ENCODE measurements around the gene ARHGEF10L. TPM values are rescaled to one million over a fixed set of nuclear protein-coding genes. Genes with fewer than 3 reads are reported as not detected.
A peak's percentile ranks its signal among the peaks of the same experiment; 100 is the strongest.

ARHGEF10L gene
- total RNA-seq, 4 donors from 2014 or later = 65.0 to 136 (median 94.1) TPM

DNA sequence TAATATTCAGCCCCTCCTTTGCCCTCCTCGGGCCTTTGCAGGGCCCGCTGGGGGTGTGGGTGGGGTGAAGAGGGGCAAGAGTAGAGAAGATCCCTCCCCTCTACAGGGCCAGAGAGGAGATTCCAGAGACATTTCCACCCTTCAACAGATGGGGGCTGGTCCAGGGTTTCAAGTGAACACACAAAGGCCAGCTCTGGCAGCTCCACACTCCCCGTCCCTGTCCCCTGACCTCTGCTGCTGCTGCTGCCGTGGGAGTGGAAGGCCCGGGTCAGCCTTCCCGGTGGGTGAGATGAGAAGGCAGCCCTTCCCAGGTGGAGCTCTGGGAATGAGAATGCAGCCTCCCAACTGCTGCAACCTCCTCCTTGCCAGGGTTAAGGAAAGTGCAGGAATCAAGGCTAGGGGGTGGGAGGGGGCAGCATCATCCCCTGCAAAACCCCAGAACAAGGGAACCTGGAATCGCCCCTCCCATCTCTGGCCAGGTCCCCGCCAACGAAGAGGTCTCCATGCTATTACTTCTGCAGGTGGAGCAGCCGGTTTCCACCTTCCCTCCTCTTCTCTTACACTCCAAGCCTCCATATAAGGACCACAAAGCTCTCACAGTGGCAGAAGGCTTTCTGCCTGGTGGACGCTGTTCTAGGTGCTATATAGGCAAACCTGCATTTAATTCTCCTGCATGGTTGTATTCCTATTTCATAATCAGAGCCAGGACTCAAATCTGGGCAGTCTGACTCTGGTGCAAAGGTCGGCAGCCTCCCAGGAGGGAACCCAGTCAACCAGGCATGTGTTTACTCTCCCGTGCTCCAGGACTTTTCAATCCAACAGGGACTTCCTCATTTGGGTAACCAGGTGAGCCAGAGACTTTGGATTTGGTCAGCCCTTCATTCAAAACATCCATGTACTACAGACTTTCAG, 22.9 kb upstream of the ARHGEF10L start:
- Histone ChIP-seq H3K9me3 (no peaks in the 10 kb centered on the region), H3K27me3 (no peaks in the 10 kb centered on the region), H3K27ac (no peak overlapping the region), H3K4me3 (no peak overlapping the region), H3K4me1 (peaks cover 10% of the 10 kb centered on the region), H3K36me3 (no peaks in the 10 kb centered on the region)
- DNase-seq (ENCODE audit: low spot score in 2 of 2) = no peak
- 62% methylated on average over 13 of the region's 13 CpGs for WGBS
- TF ChIP-seq POLR2A (IDR thresholded peaks at IDR 0.05) (no peak), EP300 (IDR thresholded peaks at IDR 0.05) (no peak), POLR2AphosphoS5 (IDR thresholded peaks at IDR 0.05) (no peak)
- TF ChIP-seq, protein P1, sequence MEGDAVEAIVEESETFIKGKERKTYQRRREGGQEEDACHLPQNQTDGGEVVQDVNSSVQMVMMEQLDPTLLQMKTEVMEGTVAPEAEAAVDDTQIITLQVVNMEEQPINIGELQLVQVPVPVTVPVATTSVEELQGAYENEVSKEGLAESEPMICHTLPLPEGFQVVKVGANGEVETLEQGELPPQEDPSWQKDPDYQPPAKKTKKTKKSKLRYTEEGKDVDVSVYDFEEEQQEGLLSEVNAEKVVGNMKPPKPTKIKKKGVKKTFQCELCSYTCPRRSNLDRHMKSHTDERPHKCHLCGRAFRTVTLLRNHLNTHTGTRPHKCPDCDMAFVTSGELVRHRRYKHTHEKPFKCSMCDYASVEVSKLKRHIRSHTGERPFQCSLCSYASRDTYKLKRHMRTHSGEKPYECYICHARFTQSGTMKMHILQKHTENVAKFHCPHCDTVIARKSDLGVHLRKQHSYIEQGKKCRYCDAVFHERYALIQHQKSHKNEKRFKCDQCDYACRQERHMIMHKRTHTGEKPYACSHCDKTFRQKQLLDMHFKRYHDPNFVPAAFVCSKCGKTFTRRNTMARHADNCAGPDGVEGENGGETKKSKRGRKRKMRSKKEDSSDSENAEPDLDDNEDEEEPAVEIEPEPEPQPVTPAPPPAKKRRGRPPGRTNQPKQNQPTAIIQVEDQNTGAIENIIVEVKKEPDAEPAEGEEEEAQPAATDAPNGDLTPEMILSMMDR (IDR thresholded peaks at IDR 0.05) = no peak

- TF ChIP-seq EP300 (IDR thresholded peaks at IDR 0.05) = no peak
- peak in 2 of 3 donors; percentile 8 to 46 for TF ChIP-seq POLR2AphosphoS5 (IDR thresholded peaks at IDR 0.05)
- peak overlapping the region; percentile 81 for H3K27ac ChIP-seq
- H3K27me3 ChIP-seq = no peaks in the 10 kb centered on the region
- no peaks in the 10 kb centered on the region for H3K9me3 ChIP-seq
- no peak for DNase-seq (ENCODE audit: low spot score in 2 of 2)
- H3K36me3 ChIP-seq = no peaks in the 10 kb centered on the region
- peaks cover 18% of the 10 kb centered on the region for H3K4me1 ChIP-seq
- peak overlapping the region; percentile 41 for H3K4me3 ChIP-seq
- WGBS = 25% methylated on average over 11 of the region's 12 CpGs
Measured at GRCh38 chr1:17520041-17520440, 19.5 kb upstream of the ARHGEF10L start.

DNA sequence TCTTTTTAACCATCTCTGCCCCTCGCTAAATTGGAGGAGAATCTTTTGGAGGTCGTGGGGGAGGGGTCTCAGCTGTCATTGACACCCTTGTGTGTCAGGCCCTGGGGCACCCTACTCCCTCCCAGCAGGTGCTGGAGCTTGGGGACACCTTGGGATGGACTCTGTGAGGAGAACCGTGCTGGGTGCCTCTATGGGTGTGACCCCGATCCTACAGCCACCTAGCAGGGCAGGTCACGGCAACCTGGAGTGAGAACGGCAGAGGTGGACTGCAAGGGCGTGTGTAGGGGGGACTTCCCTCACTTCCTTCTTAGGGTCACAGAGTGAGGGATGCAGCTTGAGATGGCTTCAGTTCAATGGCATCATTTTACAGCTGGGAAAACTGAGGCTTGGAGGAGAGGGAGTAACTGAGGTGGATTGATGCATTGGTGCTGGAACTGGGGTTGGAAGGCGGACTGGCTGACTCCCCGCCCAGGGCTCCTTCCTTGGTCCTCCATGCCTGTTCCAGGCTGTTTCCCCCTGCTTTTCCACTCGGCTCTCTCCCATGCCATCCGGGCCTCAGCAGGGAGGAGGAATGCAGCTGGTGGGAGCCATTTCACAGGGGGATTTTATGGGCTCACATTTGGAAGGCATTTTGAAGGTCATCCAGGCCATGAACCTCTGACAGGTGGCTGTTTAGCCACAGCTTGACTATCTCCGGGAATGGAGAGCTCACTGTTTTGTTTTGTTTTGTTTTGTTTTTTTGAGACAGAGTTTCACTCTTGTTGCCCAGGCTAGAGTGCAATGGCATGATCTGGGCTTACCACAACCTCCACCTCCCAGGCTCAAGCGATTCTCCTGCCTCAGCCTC, 18.8 kb upstream of the ARHGEF10L start:
- H3K9me3 ChIP-seq = no peaks in the 10 kb centered on the region
- no peaks in the 10 kb centered on the region for H3K27me3 ChIP-seq
- peak overlapping the region; percentile 81 for H3K27ac ChIP-seq
- H3K4me3 ChIP-seq = peak overlapping the region; percentile 41
- peaks cover 22% of the 10 kb centered on the region for H3K4me1 ChIP-seq
- no peak for DNase-seq (ENCODE audit: low spot score in 2 of 2)
- TF ChIP-seq, protein P1 (IDR thresholded peaks at IDR 0.05) = no peak
- TF ChIP-seq POLR2A (IDR thresholded peaks at IDR 0.05) (no peak), EP300 (IDR thresholded peaks at IDR 0.05) (no peak), POLR2AphosphoS5 (IDR thresholded peaks at IDR 0.05) (no peak)
- H3K36me3 ChIP-seq = no peaks in the 10 kb centered on the region
- WGBS = 62% methylated on average over 13 of the region's 13 CpGs

DNA sequence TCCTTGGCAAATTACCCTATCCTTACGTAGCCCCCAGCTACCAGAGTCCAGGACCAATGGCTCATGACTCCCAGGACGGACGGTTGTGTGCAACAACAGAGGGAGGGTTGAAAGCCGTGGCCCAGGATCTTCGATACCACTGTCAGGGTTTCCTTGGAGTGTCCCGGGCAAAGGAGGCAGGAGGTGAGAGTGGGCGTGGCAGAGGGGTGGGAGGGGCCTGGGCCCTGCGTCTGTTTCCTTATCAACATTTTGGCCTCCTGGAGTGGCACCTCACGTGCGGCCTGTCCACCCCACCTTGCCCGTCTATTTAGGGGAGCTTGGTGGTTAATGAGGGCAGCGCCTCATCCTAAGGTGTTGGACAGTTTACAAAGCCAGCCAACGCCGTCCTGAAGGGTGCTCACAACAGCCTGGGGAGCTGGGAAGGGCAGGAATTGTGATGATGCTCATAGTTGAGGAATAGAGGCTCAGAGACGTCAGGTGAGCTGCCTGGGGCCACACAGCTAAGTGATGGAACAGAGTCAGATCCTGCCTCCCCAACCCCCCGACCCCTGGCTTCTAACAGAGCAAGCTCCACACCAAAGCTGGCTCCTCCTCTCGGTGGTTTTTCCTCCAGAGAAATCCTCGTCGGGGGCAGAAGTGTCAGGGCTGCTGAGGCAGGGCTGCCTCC, 17.4 kb upstream of the ARHGEF10L start:
- no peak for TF ChIP-seq POLR2AphosphoS5 (IDR thresholded peaks at IDR 0.05)
- TF ChIP-seq POLR2A (IDR thresholded peaks at IDR 0.05) = no peak
- TF ChIP-seq, protein P1 (IDR thresholded peaks at IDR 0.05) = no peak
- TF ChIP-seq EP300 (IDR thresholded peaks at IDR 0.05) = no peak
- Histone ChIP-seq H3K27ac (peak overlapping the region; percentile 81), H3K4me3 (no peak overlapping the region), H3K9me3 (no peaks in the 10 kb centered on the region), H3K27me3 (no peaks in the 10 kb centered on the region), H3K4me1 (peaks cover 31% of the 10 kb centered on the region), H3K36me3 (no peaks in the 10 kb centered on the region)
- DNase-seq (ENCODE audit: low spot score in 2 of 2) = no peak
- 54% methylated on average over 19 of the region's 19 CpGs for WGBS

- WGBS = 97% methylated on average over 7 of the region's 7 CpGs
- no peaks in the 10 kb centered on the region for H3K9me3 ChIP-seq
- H3K27me3 ChIP-seq = no peaks in the 10 kb centered on the region
- TF ChIP-seq EP300 (IDR thresholded peaks at IDR 0.05) (no peak), POLR2AphosphoS5 (IDR thresholded peaks at IDR 0.05) (no peak)
- TF ChIP-seq, protein P1 (IDR thresholded peaks at IDR 0.05) = no peak
- H3K36me3 ChIP-seq = no peaks in the 10 kb centered on the region
- H3K4me3 ChIP-seq = no peak overlapping the region
- H3K4me1 ChIP-seq = peaks cover 45% of the 10 kb centered on the region
- DNase-seq (ENCODE audit: low spot score in 2 of 2) = no peak
- H3K27ac ChIP-seq = peak overlapping the region; percentile 35
Measured at GRCh38 chr1:17523321-17524041, 16.0 kb upstream of the ARHGEF10L start.
